Mucosa of descending colon (tissue), 3 donors: ENCODE measurements around the gene COL5A1. TPM values are rescaled to one million over a fixed set of nuclear protein-coding genes. Genes with fewer than 3 reads are reported as not detected.

Experiments
- ATAC-seq: fragments of 200-7000 bp; cut with Tn5 transposase; one replicate; pipeline ENCODE4 v1.9.1; 2020; ENCODE audit warnings: mild to moderate bottlenecking, moderate library complexity
- DNase-seq, 3 donors: peaks; one replicate each; pipeline ENCODE4 v3.0.0-alpha.2; 2020
- H3K36me3 ChIP-seq: fragments of 200-600 bp; one replicate; pipeline ENCODE4 v1.8.0; 2021; ENCODE audit warnings: low read depth, mild to moderate bottlenecking
- H3K4me1 ChIP-seq: fragments of 200-600 bp; one replicate; pipeline ENCODE4 v1.8.0; 2021; ENCODE audit warnings: low read depth, mild to moderate bottlenecking
- H3K4me3 ChIP-seq: fragments of 200-600 bp; one replicate; pipeline ENCODE4 v1.8.0; 2021; ENCODE audit warnings: mild to moderate bottlenecking
- H3K9me3 ChIP-seq: fragments of 200-600 bp; one replicate; pipeline ENCODE4 v1.8.0; 2021; ENCODE audit warnings: mild to moderate bottlenecking
- CTCF ChIP-seq: fragments of 200-600 bp; IDR thresholded peaks from one replicate; pipeline ENCODE4 v1.8.0; 2022; ENCODE audit warnings: antibody characterized with exemption, mild to moderate bottlenecking
- intact Hi-C, 2 donors: fragments of 100-400 bp; cut with DNase I in 1 of 2; cut with micrococcal nuclease in 1 of 2; formaldehyde crosslinking; loops; one replicate each; pipeline versions ENCODE4 v1.11.0 to v1.11.1; 2022; cut with DNase I, micrococcal nuclease
- total RNA-seq, 3 donors: library from RNA; stranded (reverse); fragmentation: NEBNext Ultra II Directional in 2 of 3; extraction: Animal tissue kit (Norgen Biotek cat#: 25700) in 2 of 3; gene quantifications; one replicate each; pipeline versions ENCODE4 v1.2.1 to v1.2.4, GENCODE V29; 2021 to 2023
- donor health status: DM: no; HTN: no; CAD: no; lungs with moderate emphysema.
- donor health status: DM: no; HTN: no; CAD: no.
- donor health status: DM: no; HTN: yes; CAD: no.

Gene COL5A1
- total RNA-seq, 3 donors from 2014 or later, result 8.6 to 62.3 (median 22.2) TPM

- intact Hi-C loops, result no loop called here
- Histone ChIP-seq H3K9me3 (no peaks in the 10 kb centered on the region), H3K36me3 (no peaks in the 10 kb centered on the region)
These were observed 146.3 kb downstream of the COL5A1 start for GRCh38 chr9:134787601-134788531.

GRCh38 chr9:134789168-134789567, 147.6 kb downstream of the COL5A1 start:
- Histone ChIP-seq H3K4me1 (no peaks in the 10 kb centered on the region), H3K4me3 (no peak overlapping the region), H3K36me3 (no peaks in the 10 kb centered on the region), H3K9me3 (no peaks in the 10 kb centered on the region)
- TF ChIP-seq CTCF, result no peak
- DNase-seq (no peak), ATAC-seq (no peak)
- intact Hi-C loops, result no loop called here

More at GRCh38 chr9:134787601-134788531, 146.3 kb downstream of the COL5A1 start:
- no peaks in the 10 kb centered on the region for H3K4me1 ChIP-seq
- no peak for TF ChIP-seq CTCF
- no peak for DNase-seq
- ATAC-seq, result no peak
- H3K4me3 ChIP-seq, result no peak overlapping the region

- H3K9me3 ChIP-seq, result no peaks in the 10 kb centered on the region
- DNase-seq, result no peak
These were observed 149.4 kb downstream of the COL5A1 start for GRCh38 chr9:134791009-134791408.

GRCh38 chr9:134792627-134793026, 151.0 kb downstream of the COL5A1 start:
- no peaks in the 10 kb centered on the region for H3K9me3 ChIP-seq
- TF ChIP-seq CTCF, result no peak
- ATAC-seq (no peak), DNase-seq (no peak)
- intact Hi-C loops, result no loop called here
- no peaks in the 10 kb centered on the region for H3K4me1 ChIP-seq
- no peaks in the 10 kb centered on the region for H3K36me3 ChIP-seq
- H3K4me3 ChIP-seq, result no peak overlapping the region

More at GRCh38 chr9:134791009-134791408, 149.4 kb downstream of the COL5A1 start:
- H3K36me3 ChIP-seq, result no peaks in the 10 kb centered on the region
- H3K4me3 ChIP-seq, result no peak overlapping the region
- no peak for TF ChIP-seq CTCF
- intact Hi-C loops, result no loop called here
- ATAC-seq, result no peak
- no peaks in the 10 kb centered on the region for H3K4me1 ChIP-seq

- intact Hi-C loops, result no loop called here
- no peaks in the 10 kb centered on the region for H3K36me3 ChIP-seq
- no peaks in the 10 kb centered on the region for H3K4me1 ChIP-seq
- ATAC-seq (no peak), DNase-seq (no peak)
- no peak for TF ChIP-seq CTCF
- no peaks in the 10 kb centered on the region for H3K9me3 ChIP-seq
- H3K4me3 ChIP-seq, result no peak overlapping the region
These were observed 151.9 kb downstream of the COL5A1 start for GRCh38 chr9:134793288-134794188.
